Sigmoid colon (tissue), 4 donors: Measurements from ENCODE around the gene ARHGAP15.

ENCODE experiments used
- CTCF ChIP-seq, 4 experiments: fragments of 450-650 bp in 3 of 4; fragments of 200-600 bp in 1 of 4; IDR thresholded peaks; one replicate each; pipeline ENCODE4 v1.5.1; 2016 to 2019; ENCODE audit warnings: antibody characterized with exemption in 4 of 4, mild to moderate bottlenecking in 3 of 4, moderate library complexity in 2 of 4
- EP300 ChIP-seq, 4 donors: sonication (generic); formaldehyde crosslinking; IDR thresholded peaks; one replicate each; pipeline ENCODE4 v1.6.1; 2017; ENCODE audit warnings: antibody characterized with exemption in 4 of 4
- POLR2A ChIP-seq, 2 donors: fragments of 450-650 bp; IDR thresholded peaks; one replicate each; pipeline ENCODE4 v1.6.1; 2016; ENCODE audit warnings: antibody characterized with exemption in 2 of 2, mild to moderate bottlenecking in 2 of 2, moderate library complexity in 2 of 2

- TF ChIP-seq CTCF (IDR thresholded peaks at IDR 0.05) = no peak
- TF ChIP-seq POLR2A (IDR thresholded peaks at IDR 0.05) = no peak
- no peak for TF ChIP-seq EP300 (IDR thresholded peaks at IDR 0.05)
These were observed 479.5 kb downstream of the ARHGAP15 start for GRCh38 chr2:143608758-143609157.
